DMS53 treated with DMSO at 0.1 percent for 48 hours (cell line): Measurements from ENCODE around the gene RCAN3.

Experiments used
- DNase-seq: peaks from one replicate; lab custom pipeline; 2025; ENCODE audit not compliant: unreplicated experiment; lab: John Stamatoyannopoulos, UW

The RCAN3 gene

DNA sequence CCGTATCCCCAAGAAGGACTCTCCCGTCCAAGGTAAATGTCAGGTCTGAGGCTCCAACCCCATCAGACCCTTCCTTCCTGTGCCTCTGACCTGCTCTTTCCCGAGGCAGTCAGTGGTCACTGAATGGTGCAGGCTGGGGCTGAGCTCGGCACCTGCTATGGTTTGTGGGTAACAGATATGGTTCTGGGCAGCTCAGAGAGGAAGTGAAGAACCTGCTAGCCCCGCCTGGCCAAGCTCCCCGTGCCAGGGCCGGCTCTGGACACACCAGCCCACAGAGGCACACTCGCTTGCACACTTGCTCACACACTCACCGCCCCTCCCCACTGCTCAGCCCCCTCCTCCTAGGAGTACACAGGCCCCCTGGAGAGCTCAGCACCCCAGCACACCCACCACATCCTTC is 69.7 kb downstream of the RCAN3 start:
- DNase-seq = no peak

DNA sequence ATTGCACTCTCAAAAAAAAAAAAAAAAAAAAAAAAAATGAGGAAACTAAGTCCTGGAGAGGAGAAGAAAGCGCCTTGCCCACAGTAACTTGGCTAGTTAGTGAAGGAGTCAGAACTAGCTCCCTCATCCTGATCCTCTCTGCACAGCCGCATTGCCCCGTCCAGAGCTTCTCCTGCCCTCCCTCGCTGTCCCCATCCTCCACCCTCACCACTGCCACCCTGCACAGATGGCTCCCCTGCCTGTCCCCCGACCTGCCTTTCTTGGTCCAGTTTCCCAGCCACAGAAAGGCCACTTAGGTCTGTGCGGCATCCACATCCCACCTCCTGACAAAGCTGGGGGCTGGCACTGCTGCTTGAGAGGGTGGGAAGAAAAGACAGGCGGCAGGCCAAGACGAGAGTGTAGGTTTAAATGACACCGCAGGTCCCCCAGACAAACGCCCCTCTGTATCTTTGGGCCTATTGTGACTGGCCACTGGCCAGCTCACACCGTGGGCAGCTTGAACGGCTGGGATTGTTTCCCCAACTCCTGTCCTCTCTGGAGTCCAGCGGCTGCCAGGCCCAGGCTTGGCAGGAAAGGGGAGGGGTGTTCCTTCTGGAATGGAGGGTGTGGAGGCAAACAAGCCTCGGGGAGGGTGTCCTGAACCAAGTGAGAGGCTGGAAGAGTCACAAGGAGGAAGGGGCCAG is 73.4 kb downstream of the RCAN3 start:
- DNase-seq = no peak

DNA sequence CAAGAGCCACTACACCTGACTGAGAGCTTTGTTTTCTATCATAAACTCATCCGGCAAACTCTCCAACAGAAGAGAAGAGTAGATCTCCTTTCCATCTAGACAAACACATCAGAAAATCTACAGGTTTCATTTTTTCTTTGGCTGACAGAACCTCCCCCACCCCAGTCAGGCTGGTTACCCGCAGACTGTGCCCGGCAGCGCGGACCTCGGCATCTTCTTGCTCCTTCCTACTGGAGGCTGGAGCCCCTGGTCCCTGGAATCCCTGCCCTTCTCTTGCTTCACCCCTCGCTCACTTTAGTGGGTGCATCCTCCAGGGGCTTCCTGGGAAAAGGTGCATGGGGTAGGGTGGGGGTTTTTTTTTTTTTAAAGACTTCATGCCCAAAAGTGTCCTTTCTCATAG is 76.2 kb downstream of the RCAN3 start:
- no peak for DNase-seq

DNA sequence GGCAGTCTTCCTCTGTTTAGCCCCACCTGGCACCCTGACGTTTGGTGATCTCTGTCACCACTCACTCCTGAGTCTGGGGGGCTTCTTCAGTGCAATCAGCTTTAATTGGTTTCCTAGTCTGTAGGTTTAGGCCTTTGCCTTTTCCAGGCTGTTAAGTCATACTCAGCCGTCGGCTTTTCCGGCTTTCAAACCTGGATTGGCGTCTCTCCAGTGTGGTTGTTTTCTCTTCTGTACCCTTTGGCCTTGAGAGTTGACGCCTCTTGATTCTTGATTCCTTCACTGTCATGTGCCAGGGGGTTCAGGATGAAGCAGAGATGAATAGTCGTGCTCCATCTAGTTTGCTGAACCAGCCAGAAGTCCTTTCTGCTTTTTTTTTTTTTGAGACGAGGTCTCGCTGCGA is 78.1 kb downstream of the RCAN3 start:
- DNase-seq = no peak

DNA sequence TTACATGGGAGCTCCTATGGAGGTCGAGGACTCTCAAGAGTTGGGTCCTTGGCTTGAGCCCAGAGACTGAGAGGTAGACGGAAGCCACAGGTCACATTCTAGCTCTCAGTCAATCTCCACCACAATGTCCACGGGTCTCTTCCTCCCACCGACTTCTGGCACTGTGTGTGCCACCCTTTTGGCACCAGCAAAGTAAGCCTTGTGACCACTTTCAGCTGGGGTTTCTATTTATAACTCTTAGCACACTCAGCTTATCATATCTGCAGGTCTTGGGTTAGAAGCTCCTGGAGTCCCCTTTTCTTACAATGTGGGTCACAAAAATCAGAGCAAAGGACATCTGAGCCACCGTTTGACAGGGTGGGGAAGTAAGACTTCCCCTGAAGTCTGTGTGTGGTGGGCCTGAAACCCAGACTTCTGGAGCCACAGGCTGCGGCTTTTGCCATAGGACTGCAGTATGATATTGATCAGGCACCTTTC is 81.6 kb downstream of the RCAN3 start:
- DNase-seq = no peak

DNA sequence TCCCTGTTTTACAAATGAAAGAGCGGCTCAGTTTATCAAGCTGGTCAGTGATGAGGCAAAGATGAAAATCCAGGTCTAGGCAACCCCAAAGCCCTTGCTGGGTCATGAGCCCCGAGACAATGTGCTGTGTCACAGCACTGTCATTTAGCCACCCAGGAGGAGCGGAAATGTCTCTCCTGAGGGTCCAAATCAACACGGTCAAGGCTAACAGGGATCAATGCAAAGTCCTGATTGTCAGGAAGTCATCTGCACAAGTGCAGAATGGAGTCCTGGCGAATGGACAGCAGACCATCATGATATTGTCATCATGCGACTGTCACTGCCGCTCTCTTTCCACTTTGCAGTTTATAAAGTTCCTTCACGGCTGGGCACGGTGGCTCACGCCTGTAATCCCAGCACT is 83.5 kb downstream of the RCAN3 start:
- DNase-seq = no peak

DNA sequence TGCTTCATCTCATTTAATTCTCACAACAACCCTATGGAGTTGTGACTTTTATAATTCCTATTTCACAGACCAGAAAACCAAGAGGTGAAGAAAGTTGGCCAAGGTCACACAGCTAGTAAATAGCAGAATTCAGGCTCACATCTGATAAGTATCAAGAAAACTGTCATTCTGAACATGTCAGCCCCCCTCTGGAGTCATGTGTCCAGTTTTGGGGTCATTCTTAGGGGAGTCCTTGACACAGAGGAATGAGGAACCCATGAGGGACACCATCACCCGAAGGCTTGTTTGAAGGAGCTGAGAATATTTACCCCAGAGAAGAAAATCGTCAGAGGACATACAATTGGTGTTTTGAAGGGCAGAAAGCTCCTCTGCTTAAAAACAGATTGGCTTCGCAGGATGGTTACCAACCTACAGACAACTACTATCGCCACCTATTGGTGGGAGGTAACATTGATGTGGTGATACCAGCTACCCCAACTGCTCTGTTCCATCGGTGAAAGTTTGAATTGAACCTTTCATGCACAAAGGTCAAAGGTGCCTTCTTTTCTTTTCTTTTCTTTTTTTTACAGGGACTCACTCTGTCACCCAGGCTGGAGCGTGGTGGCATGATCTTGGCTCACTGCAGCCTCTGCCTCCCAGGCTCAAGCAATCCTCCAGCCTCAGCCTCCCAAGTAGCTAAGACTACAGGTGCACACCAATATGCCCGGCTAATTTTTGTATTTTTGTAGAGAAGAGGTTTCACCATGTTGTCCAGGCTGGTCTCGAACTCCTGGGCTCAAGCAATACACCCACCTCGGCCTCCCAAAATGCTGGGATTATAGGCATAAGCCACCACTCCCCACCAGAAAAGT is 84.6 kb downstream of the RCAN3 start:
- DNase-seq = peak; percentile 69

DNA sequence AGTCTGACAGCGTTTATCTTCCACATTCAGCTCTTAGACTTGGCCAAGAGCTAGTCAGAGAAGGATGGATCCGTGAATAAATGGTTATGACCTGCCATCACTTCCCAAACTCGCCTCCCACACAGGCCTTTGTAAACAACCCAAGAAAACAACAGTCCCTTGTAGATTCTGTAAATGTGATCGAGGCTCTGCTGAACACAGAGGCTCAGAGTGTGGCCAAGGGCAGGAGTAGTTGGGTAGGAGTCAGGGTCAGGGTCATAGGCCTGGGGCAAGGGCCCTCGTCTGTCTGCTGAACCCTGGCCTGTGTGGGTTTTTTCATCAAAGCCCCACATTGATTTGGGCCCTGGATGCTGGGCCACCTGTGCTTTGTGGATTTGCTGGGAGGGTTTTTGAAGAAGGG is 85.9 kb downstream of the RCAN3 start:
- no peak for DNase-seq

DNA sequence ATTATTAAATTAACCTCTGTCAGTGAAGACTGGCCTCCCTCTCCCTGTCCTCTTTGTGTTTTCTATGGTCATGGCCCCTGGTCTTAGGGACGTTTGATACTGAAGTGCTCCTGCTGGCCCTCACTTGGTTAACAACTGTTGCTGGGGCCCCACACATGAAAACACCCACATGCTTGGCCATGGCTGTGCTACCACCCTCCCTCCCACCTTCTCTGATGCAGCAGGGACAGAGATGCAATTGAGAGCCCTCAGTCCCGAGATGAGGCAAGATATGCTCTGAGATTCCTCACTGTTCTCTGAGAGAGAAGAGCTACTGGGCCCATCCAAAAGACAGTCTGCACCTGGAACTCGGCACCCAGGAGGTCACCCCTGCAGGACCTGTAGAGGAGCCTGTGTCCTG is 86.6 kb downstream of the RCAN3 start:
- no peak for DNase-seq
